ENCODE data around the gene NOL4L. TPM values are rescaled to one million over a fixed set of nuclear protein-coding genes. Genes with fewer than 3 reads are reported as not detected.

The NOL4L gene
- polyA plus RNA-seq, 3 donors, result 1.1 to 30.9 (median 2.8) TPM

- TF ChIP-seq CTCF (IDR thresholded peaks at IDR 0.05), result no peak
- H3K9me3 Mint-ChIP-seq, result peaks cover 0 to 7% (median 0%) of the 10 kb centered on the region in 7 donors
- Histone ChIP-seq H3K4me1 (ENCODE audit: control insufficient read depth in 1 of 2, insufficient read depth in 2 of 2, low read length in 2 of 2) (peaks cover 21 to 27% of the 10 kb centered on the region in 2 donors), H3K9ac (ENCODE audit: insufficient read depth, low read length, poor library complexity, severe bottlenecking) (no peak overlapping the region), H3K27ac (ENCODE audit: low read depth in 1 of 2, low read length in 2 of 2) (no peak overlapping the region), H3K9me3 (replicated peaks in 1 of 2; ENCODE audit: control insufficient read depth in 1 of 2, insufficient read depth in 1 of 2, low read length in 2 of 2) (no peaks in the 10 kb centered on the region), H3K4me3 (replicated peaks in 1 of 3; ENCODE audit: low read depth in 2 of 3, low read length in 3 of 3) (no peak overlapping the region), H3K79me2 (ENCODE audit: insufficient read depth, low read length) (no peaks in the 10 kb centered on the region), H3K36me3 (replicated peaks in 1 of 2; ENCODE audit: control insufficient read depth in 1 of 2, insufficient read depth in 2 of 2, low read length in 2 of 2) (no peaks in the 10 kb centered on the region), H2AFZ (ENCODE audit: insufficient read depth, low read depth, low read length, poor library complexity, severe bottlenecking) (no peak overlapping the region), H4K20me1 (ENCODE audit: insufficient read depth, low read length) (no peaks in the 10 kb centered on the region), H3K27me3 (ENCODE audit: control insufficient read depth in 2 of 2, insufficient read depth in 2 of 2, low read length in 2 of 2) (no peaks in the 10 kb centered on the region), H3K4me2 (replicated peaks; ENCODE audit: extremely low read depth, low read length, poor library complexity, severe bottlenecking) (no peak overlapping the region)
- WGBS (ENCODE audit: insufficient coverage), result no CpG with 5 or more reads among the region's 4 CpGs
- no peak overlapping the region for H3K4me3 Mint-ChIP-seq
- H3K36me3 Mint-ChIP-seq, result peaks cover under 1 to 3% of the 10 kb centered on the region in 2 donors
- no peak overlapping the region for H3K27ac Mint-ChIP-seq
- intact Hi-C loops (cut with micrococcal nuclease), result no loop called here
- peaks cover 0 to 12% (median 3%) of the 10 kb centered on the region in 3 donors for H3K27me3 Mint-ChIP-seq (ENCODE audit: low read depth in 3 of 3)
- peaks cover 13% of the 10 kb centered on the region for H3K4me1 Mint-ChIP-seq
- no peak for DNase-seq
Measured at GRCh38 chr20:32609993-32610392, 24.9 kb upstream of the NOL4L start.

- Histone ChIP-seq H3K4me2 (replicated peaks; ENCODE audit: extremely low read depth, low read length, poor library complexity, severe bottlenecking) (no peak overlapping the region), H3K4me3 (replicated peaks in 1 of 3; ENCODE audit: low read depth in 2 of 3, low read length in 3 of 3) (no peak overlapping the region), H3K79me2 (ENCODE audit: insufficient read depth, low read length) (no peaks in the 10 kb centered on the region), H3K27me3 (ENCODE audit: control insufficient read depth in 2 of 2, insufficient read depth in 2 of 2, low read length in 2 of 2) (no peaks in the 10 kb centered on the region), H3K9me3 (replicated peaks in 1 of 2; ENCODE audit: control insufficient read depth in 1 of 2, insufficient read depth in 1 of 2, low read length in 2 of 2) (no peaks in the 10 kb centered on the region), H3K4me1 (ENCODE audit: control insufficient read depth in 1 of 2, insufficient read depth in 2 of 2, low read length in 2 of 2) (peaks cover 29 to 34% of the 10 kb centered on the region in 2 donors), H3K9ac (ENCODE audit: insufficient read depth, low read length, poor library complexity, severe bottlenecking) (no peak overlapping the region), H4K20me1 (ENCODE audit: insufficient read depth, low read length) (no peaks in the 10 kb centered on the region), H3K27ac (ENCODE audit: low read depth in 1 of 2, low read length in 2 of 2) (no peak overlapping the region), H2AFZ (ENCODE audit: insufficient read depth, low read depth, low read length, poor library complexity, severe bottlenecking) (no peak overlapping the region), H3K36me3 (replicated peaks in 1 of 2; ENCODE audit: control insufficient read depth in 1 of 2, insufficient read depth in 2 of 2, low read length in 2 of 2) (no peaks in the 10 kb centered on the region)
- H3K27me3 Mint-ChIP-seq (ENCODE audit: low read depth in 3 of 3), result peaks cover 0 to 9% (median 3%) of the 10 kb centered on the region in 3 donors
- peaks cover 13% of the 10 kb centered on the region for H3K4me1 Mint-ChIP-seq
- H3K9me3 Mint-ChIP-seq, result peaks cover 0 to 7% (median 0%) of the 10 kb centered on the region in 7 donors
- intact Hi-C loops (cut with micrococcal nuclease), result no loop called here
- 92% methylated on average over 14 of the region's 14 CpGs for WGBS (ENCODE audit: insufficient coverage)
- peaks cover 4 to 6% of the 10 kb centered on the region in 2 donors for H3K36me3 Mint-ChIP-seq
- no peak for TF ChIP-seq CTCF (IDR thresholded peaks at IDR 0.05)
- DNase-seq, result no peak
- no peak overlapping the region for H3K27ac Mint-ChIP-seq
- no peak overlapping the region for H3K4me3 Mint-ChIP-seq
Measured at GRCh38 chr20:32609111-32609773, 24.1 kb upstream of the NOL4L start.

All from CD14-positive monocyte (primary cell).